MM.1S (cell line): Measurements from ENCODE around the gene AZIN2.
"Not testable (repeated sequence)": the region's sequence is repeated elsewhere in the genome, so short reads cannot be mapped to it uniquely, and the experiment has no call there.

Source experiments
- DNase-seq: peaks from one replicate; pipeline ENCODE4 v3.0.0-alpha.2; 2015
- H2AFZ ChIP-seq: fragments of 300-600 bp; sonication (generic); 2 replicates; pipeline ENCODE4 v1.6.0; 2016; ENCODE audit warnings: antibody characterized with exemption, low read length
- H3F3A ChIP-seq: fragments of 300-600 bp; sonication (generic); 2 replicates; pipeline ENCODE4 v1.6.1; 2016; ENCODE audit warnings: mild to moderate bottlenecking, antibody characterized with exemption, low read length, moderate library complexity, mixed read lengths; ENCODE audit not compliant: insufficient read depth
- H3K27ac ChIP-seq: fragments of 300-600 bp; sonication (generic); 2 replicates; pipeline ENCODE4 v1.5.1; 2016; ENCODE audit warnings: mild to moderate bottlenecking, low read length
- H3K27me3 ChIP-seq: fragments of 300-600 bp; sonication (generic); replicated peaks from 2 replicates; pipeline ENCODE4 v1.6.0; 2016; ENCODE audit warnings: low read length; ENCODE audit not compliant: insufficient read depth
- H3K36me3 ChIP-seq: fragments of 300-600 bp; sonication (generic); replicated peaks from 2 replicates; pipeline ENCODE4 v1.6.1; 2016; ENCODE audit warnings: mild to moderate bottlenecking, low read length, mixed read lengths; ENCODE audit not compliant: insufficient read depth
- H3K4me1 ChIP-seq: fragments of 300-600 bp; sonication (generic); 2 replicates; pipeline ENCODE4 v1.6.1; 2016; ENCODE audit warnings: low read length, mixed read lengths
- H3K4me2 ChIP-seq: fragments of 300-600 bp; sonication (generic); 2 replicates; pipeline ENCODE4 v1.6.0; 2016; ENCODE audit warnings: low read depth, low read length
- H3K4me3 ChIP-seq: fragments of 300-600 bp; sonication (generic); 2 replicates; pipeline ENCODE4 v1.5.1; 2016; ENCODE audit warnings: low read length, mixed read lengths
- H3K79me2 ChIP-seq: fragments of 300-600 bp; sonication (generic); 2 replicates; pipeline ENCODE4 v1.6.1; 2016; ENCODE audit warnings: mixed run types, low read length, mixed read lengths
- H3K9ac ChIP-seq: fragments of 300-600 bp; sonication (generic); 2 replicates; pipeline ENCODE4 v1.6.1; 2016; ENCODE audit warnings: low read length, mixed read lengths
- H3K9me2 ChIP-seq: fragments of 300-600 bp; sonication (generic); replicated peaks from 2 replicates; pipeline ENCODE4 v1.6.1; 2016; ENCODE audit warnings: mild to moderate bottlenecking, low read length, mixed read lengths; ENCODE audit not compliant: insufficient read depth
- H3K9me3 ChIP-seq: fragments of 300-600 bp; sonication (generic); replicated peaks from 2 replicates; pipeline ENCODE4 v1.6.1; 2016; ENCODE audit warnings: mild to moderate bottlenecking, low read length, mixed read lengths; ENCODE audit not compliant: insufficient read depth
- H4K20me1 ChIP-seq: fragments of 300-600 bp; sonication (generic); 2 replicates; pipeline ENCODE4 v1.6.1; 2016; ENCODE audit warnings: mild to moderate bottlenecking, low read length, moderate library complexity, mixed read lengths; ENCODE audit not compliant: insufficient read depth
- EZH2 ChIP-seq: fragments of 300-600 bp; sonication (generic); optimal IDR thresholded peaks from 2 replicates; pipeline ENCODE3; 2017; ENCODE audit warnings: low read depth, mild to moderate bottlenecking, antibody characterized with exemption, low read length, mixed read lengths
- EZH2phosphoT487 ChIP-seq: fragments of 300-600 bp; sonication (generic); IDR thresholded peaks from 2 replicates; pipeline ENCODE4 v1.6.1; 2018; ENCODE audit warnings: antibody characterized with exemption, low read length
- TF ChIP-seq, protein P1 (sequence below): fragments of 300-600 bp; sonication (generic); IDR thresholded peaks from 2 replicates; pipeline ENCODE4 v1.5.1; 2016; ENCODE audit warnings: antibody characterized with exemption, low read length, mixed read lengths

The AZIN2 gene

DNA sequence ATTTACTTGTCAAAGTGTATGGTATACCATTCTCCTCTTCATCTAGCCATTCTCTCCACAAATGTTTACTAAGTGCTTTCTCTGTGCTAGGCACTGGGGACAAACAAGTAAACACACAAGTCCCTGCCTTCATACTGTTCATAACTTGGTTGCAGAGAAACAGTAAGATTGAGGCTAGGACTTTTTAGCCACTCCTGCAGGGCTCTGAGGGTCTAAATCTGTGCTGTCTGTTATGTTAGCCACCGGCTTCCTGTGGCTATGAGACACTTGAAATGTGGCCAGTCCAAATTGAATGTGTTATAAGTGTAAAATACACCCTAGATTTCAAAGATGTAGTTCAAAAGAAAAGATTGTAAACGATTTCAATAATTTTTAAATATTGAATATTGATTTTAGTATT lies 50.2 kb downstream of the AZIN2 start:
- peaks cover 7% of the 10 kb centered on the region for H3K79me2 ChIP-seq
- H3K9me3 ChIP-seq = no peaks in the 10 kb centered on the region
- H4K20me1 ChIP-seq = no peaks in the 10 kb centered on the region
- H3K9ac ChIP-seq = no peak overlapping the region
- no peak overlapping the region for H2AFZ ChIP-seq
- TF ChIP-seq EZH2phosphoT487 (no peak), EZH2 (no peak)
- TF ChIP-seq, protein P1, sequence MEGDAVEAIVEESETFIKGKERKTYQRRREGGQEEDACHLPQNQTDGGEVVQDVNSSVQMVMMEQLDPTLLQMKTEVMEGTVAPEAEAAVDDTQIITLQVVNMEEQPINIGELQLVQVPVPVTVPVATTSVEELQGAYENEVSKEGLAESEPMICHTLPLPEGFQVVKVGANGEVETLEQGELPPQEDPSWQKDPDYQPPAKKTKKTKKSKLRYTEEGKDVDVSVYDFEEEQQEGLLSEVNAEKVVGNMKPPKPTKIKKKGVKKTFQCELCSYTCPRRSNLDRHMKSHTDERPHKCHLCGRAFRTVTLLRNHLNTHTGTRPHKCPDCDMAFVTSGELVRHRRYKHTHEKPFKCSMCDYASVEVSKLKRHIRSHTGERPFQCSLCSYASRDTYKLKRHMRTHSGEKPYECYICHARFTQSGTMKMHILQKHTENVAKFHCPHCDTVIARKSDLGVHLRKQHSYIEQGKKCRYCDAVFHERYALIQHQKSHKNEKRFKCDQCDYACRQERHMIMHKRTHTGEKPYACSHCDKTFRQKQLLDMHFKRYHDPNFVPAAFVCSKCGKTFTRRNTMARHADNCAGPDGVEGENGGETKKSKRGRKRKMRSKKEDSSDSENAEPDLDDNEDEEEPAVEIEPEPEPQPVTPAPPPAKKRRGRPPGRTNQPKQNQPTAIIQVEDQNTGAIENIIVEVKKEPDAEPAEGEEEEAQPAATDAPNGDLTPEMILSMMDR = no peak
- H3K36me3 ChIP-seq = no peaks in the 10 kb centered on the region
- no peaks in the 10 kb centered on the region for H3K9me2 ChIP-seq
- no peak overlapping the region for H3K4me2 ChIP-seq
- H3K4me1 ChIP-seq = peaks cover 6% of the 10 kb centered on the region; the same call in 1 of the 2 replicates
- DNase-seq = no peak
- no peaks in the 10 kb centered on the region for H3K27me3 ChIP-seq
- H3F3A ChIP-seq = peaks cover 12% of the 10 kb centered on the region
- no peak overlapping the region for H3K27ac ChIP-seq
- no peak overlapping the region for H3K4me3 ChIP-seq

- no peaks in the 10 kb centered on the region for H3K9me2 ChIP-seq
- H3K4me1 ChIP-seq = peaks cover 6% of the 10 kb centered on the region; the same call in 1 of the 2 replicates
- no peaks in the 10 kb centered on the region for H3K27me3 ChIP-seq
- no peak overlapping the region for H3K4me3 ChIP-seq
- TF ChIP-seq EZH2 = no peak
- TF ChIP-seq, protein P1 = no peak
- TF ChIP-seq EZH2phosphoT487 = no peak
- no peaks in the 10 kb centered on the region for H3K79me2 ChIP-seq
- H3K27ac ChIP-seq = no peak overlapping the region
- no peak overlapping the region for H3K4me2 ChIP-seq
- H3K9me3 ChIP-seq = no peaks in the 10 kb centered on the region
- DNase-seq = no peak
- no peaks in the 10 kb centered on the region for H4K20me1 ChIP-seq
- H3K36me3 ChIP-seq = no peaks in the 10 kb centered on the region
- peaks cover 11% of the 10 kb centered on the region for H3F3A ChIP-seq
- H2AFZ ChIP-seq = no peak overlapping the region
- no peak overlapping the region for H3K9ac ChIP-seq
These were observed 51.6 kb downstream of the AZIN2 start for GRCh38 chr1:33132549-33132948.

DNA sequence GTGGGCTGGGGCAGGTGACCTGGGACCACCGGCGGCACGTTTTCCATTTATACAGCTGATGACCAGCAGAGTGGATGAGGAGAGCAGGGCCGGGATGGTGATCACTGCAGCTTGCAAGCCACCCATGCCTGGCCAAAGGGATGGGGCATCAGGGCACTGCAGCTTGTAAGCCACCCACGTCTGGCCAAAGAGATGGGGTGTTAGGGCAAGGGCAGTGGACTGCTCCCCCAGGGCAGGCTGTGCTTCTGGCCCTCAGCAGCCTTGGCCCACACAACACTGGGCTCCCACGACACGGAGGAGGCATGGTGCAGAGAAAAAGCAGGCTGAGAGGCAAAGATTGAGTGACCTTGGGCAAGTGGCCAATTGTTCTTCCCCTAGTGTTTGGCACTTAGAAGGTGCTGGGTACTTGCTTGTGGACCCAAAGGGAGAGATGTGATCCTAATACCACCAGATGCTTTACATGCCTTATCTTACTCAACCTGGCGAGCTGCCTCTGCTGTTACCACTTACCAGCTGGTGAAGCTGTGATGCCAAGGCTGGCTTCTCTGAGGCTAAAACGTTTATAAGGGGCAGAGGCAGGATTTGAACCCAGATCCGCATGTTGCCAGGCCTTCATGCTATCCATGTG lies 52.6 kb downstream of the AZIN2 start:
- Histone ChIP-seq H3K9me2 (no peaks in the 10 kb centered on the region), H4K20me1 (no peaks in the 10 kb centered on the region), H3K9ac (no peak overlapping the region), H3F3A (0 out of 2 replicates have a peak, but pooled peaks cover under 1% of the 10 kb centered on the region), H2AFZ (no peak overlapping the region), H3K4me2 (no peak overlapping the region), H3K9me3 (no peaks in the 10 kb centered on the region), H3K27ac (no peak overlapping the region), H3K36me3 (no peaks in the 10 kb centered on the region), H3K4me1 (peaks cover 1% of the 10 kb centered on the region; the same call in 1 of the 2 replicates), H3K79me2 (no peaks in the 10 kb centered on the region), H3K4me3 (no peak overlapping the region), H3K27me3 (no peaks in the 10 kb centered on the region)
- no peak for DNase-seq
- TF ChIP-seq, protein P1 = no peak
- no peak for TF ChIP-seq EZH2phosphoT487
- no peak for TF ChIP-seq EZH2

- not testable (repeated sequence) for H3F3A ChIP-seq, H3K4me2 ChIP-seq, H3K4me1 ChIP-seq
These were observed 55.1 kb downstream of the AZIN2 start for GRCh38 chr1:33136041-33136440.

More at GRCh38 chr1:33136041-33136440, 55.1 kb downstream of the AZIN2 start:
- H3K9me3 ChIP-seq, DNase-seq, H4K20me1 ChIP-seq, H2AFZ ChIP-seq, H3K9ac ChIP-seq, H3K36me3 ChIP-seq, H3K27ac ChIP-seq, H3K79me2 ChIP-seq, H3K4me3 ChIP-seq, H3K9me2 ChIP-seq, H3K27me3 ChIP-seq: not testable (repeated sequence)
